ENCODE measurements around the gene PKP3. TPM values are rescaled to one million over a fixed set of nuclear protein-coding genes. Genes with fewer than 3 reads are reported as not detected.
A peak's percentile ranks its signal among the peaks of the same experiment; 100 is the strongest.

The PKP3 gene
- total RNA-seq, 2 experiments from 2014 or later, result 0.60 TPM; not detected in 1

DNA sequence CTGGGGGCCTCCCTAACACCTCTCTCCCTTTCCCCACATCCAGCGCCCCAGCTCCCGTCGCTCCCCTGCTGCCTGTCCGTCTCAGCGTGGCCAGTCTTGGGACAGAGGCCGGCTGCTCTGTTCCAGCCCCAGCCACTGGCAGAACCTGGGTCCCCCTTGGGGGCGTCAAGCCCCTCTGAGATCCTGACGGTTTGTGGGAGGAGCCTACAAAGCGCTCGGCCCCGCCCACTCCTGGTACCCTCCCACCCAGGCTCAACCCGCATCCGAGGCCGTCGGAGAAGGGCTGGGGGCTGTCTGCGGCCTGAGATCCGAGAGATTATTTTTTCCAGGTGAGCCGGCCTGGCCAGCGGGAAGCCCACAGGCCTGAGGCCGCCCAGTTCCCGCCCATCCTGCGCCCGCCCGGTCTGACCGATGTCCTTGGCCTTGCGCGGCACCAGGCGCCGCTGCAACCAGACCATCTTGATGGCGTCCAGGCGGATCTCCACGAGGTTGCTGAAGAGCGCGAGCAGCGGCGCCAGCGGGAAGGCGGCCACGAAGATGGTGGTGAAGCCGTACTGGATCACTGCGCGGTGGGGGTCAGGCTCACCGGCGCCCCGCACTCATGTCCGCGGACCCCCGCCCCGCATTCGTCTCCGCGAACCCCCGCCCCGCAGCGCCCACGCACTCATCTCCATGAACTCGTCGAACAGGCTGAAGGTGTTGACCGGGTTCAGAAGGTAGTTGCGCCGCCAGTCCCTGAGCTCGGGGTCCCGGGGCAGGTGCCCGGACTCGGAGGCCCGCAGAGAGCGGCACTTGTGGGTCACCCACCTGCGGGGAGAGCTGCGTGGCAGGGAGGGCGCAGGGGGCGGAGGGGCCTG, 26.3 kb downstream of the PKP3 start:
- Mint-ChIP-seq H3K4me1 (ENCODE audit: low read depth) (peaks cover 11% of the 10 kb centered on the region), H3K9me3 (no peaks in the 10 kb centered on the region), H3K27me3 (no peaks in the 10 kb centered on the region), H3K4me3 (no peak overlapping the region), H3K27ac (no peak overlapping the region), H3K36me3 (ENCODE audit: low read depth) (peaks cover 14% of the 10 kb centered on the region)
- ChIA-PET CTCF (no interaction called here), POLR2A (no interaction called here)
- Histone ChIP-seq H3K4me1 (ENCODE audit: insufficient read depth, low read length) (peaks cover 24% of the 10 kb centered on the region), H3K27ac (ENCODE audit: low read depth in 1 of 2, low read length in 2 of 2) (no peak overlapping the region), H3K36me3 (ENCODE audit: insufficient read depth, low read length) (peaks cover 8% of the 10 kb centered on the region), H3K9me3 (ENCODE audit: control insufficient read depth in 1 of 2, insufficient read depth in 1 of 2, low read length in 2 of 2) (no peaks in the 10 kb centered on the region), H3K27me3 (ENCODE audit: control insufficient read depth in 1 of 2, insufficient read depth in 2 of 2, low read length in 2 of 2) (no peaks in the 10 kb centered on the region), H3K4me3 (ENCODE audit: low read length) (no peak overlapping the region)
- ATAC-seq (ENCODE audit: poor library complexity) (no peak), DNase-seq (peak in 1 of 14 experiments; percentile 6)
- intact Hi-C loops (cut with DNase I, micrococcal nuclease), result no loop called here
- TF ChIP-seq, protein P1, sequence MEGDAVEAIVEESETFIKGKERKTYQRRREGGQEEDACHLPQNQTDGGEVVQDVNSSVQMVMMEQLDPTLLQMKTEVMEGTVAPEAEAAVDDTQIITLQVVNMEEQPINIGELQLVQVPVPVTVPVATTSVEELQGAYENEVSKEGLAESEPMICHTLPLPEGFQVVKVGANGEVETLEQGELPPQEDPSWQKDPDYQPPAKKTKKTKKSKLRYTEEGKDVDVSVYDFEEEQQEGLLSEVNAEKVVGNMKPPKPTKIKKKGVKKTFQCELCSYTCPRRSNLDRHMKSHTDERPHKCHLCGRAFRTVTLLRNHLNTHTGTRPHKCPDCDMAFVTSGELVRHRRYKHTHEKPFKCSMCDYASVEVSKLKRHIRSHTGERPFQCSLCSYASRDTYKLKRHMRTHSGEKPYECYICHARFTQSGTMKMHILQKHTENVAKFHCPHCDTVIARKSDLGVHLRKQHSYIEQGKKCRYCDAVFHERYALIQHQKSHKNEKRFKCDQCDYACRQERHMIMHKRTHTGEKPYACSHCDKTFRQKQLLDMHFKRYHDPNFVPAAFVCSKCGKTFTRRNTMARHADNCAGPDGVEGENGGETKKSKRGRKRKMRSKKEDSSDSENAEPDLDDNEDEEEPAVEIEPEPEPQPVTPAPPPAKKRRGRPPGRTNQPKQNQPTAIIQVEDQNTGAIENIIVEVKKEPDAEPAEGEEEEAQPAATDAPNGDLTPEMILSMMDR (IDR thresholded peaks at IDR 0.05), result no peak

DNA sequence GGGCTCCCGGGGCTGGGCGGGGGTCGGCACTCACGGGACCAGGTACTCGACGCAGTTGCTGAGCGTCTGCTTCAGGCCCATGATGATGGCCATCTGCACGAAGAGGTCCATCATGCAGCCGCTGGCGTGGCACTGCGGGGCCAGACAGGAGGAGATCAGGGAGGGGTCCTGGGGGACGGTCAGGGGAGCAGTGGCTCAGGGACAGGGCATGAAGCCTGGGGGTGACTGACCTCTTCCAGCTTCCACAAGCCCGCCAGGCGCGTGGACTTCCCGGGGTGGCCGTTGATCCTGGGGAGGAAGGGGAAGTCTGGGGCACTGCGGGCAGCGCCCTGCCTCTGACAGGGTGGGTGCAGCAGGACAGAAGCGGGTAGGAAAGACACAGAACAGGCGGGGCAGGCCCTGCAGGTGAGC, 26.9 kb downstream of the PKP3 start:
- DNase-seq, result peak in 1 of 14 experiments; percentile 5
- intact Hi-C loops (cut with DNase I, micrococcal nuclease), result no loop called here
- CTCF ChIA-PET, result no interaction called here

DNA sequence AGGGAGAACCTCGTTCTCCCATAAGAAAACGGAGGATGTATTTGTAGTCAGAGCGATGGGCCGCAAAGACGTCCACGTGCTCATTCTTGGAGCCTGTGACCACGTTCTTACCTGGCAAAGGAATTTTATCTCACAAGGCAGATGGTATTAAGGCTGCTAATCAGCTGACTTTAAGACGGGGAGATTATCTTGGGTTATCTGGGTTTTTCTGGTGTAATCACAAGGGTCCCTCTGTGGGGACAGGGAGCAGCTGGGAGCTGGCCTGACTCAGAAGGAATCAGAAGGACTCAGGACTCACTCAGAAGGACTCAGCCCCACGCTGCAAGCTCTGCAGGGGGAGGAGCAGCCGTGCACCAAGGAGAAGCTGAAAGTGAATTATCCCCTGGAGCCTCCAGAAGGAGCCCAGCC, 28.2 kb downstream of the PKP3 start:
- Mint-ChIP-seq H3K27ac (peak overlapping the region; percentile 17), H3K4me1 (ENCODE audit: low read depth) (no peaks in the 10 kb centered on the region), H3K4me3 (no peak overlapping the region), H3K36me3 (ENCODE audit: low read depth) (peaks cover 17% of the 10 kb centered on the region), H3K27me3 (no peaks in the 10 kb centered on the region), H3K9me3 (no peaks in the 10 kb centered on the region)
- Histone ChIP-seq H3K27me3 (ENCODE audit: control insufficient read depth in 1 of 2, insufficient read depth in 2 of 2, low read length in 2 of 2) (no peaks in the 10 kb centered on the region), H3K27ac (ENCODE audit: low read depth in 1 of 2, low read length in 2 of 2) (no peak overlapping the region), H3K4me3 (ENCODE audit: low read length) (no peak overlapping the region), H3K9me3 (ENCODE audit: control insufficient read depth in 1 of 2, insufficient read depth in 1 of 2, low read length in 2 of 2) (no peaks in the 10 kb centered on the region), H3K36me3 (ENCODE audit: insufficient read depth, low read length) (peaks cover 8% of the 10 kb centered on the region), H3K4me1 (ENCODE audit: insufficient read depth, low read length) (peaks cover 14% of the 10 kb centered on the region)
- intact Hi-C loops (cut with DNase I, micrococcal nuclease), result no loop called here
- ATAC-seq (ENCODE audit: poor library complexity) (no peak), DNase-seq (no peak)
- POLR2A ChIA-PET, result no interaction called here
- CTCF ChIA-PET, result no interaction called here
- TF ChIP-seq, protein P1 (IDR thresholded peaks at IDR 0.05), result no peak

More for the DNA sequence above, 26.9 kb downstream of the PKP3 start:
- POLR2A ChIA-PET, result no interaction called here
- Mint-ChIP-seq H3K9me3 (no peaks in the 10 kb centered on the region), H3K27me3 (no peaks in the 10 kb centered on the region), H3K27ac (no peak overlapping the region), H3K36me3 (ENCODE audit: low read depth) (peaks cover 17% of the 10 kb centered on the region), H3K4me3 (no peak overlapping the region), H3K4me1 (ENCODE audit: low read depth) (peaks cover 5% of the 10 kb centered on the region)
- H3K4me1 ChIP-seq (ENCODE audit: insufficient read depth, low read length), result peaks cover 18% of the 10 kb centered on the region
- no peak for ATAC-seq (ENCODE audit: poor library complexity)
- TF ChIP-seq, protein P1 (IDR thresholded peaks at IDR 0.05), result no peak
- H3K27me3 ChIP-seq (ENCODE audit: control insufficient read depth in 1 of 2, insufficient read depth in 2 of 2, low read length in 2 of 2), result no peaks in the 10 kb centered on the region
- peaks cover 8% of the 10 kb centered on the region for H3K36me3 ChIP-seq (ENCODE audit: insufficient read depth, low read length)
- no peak overlapping the region for H3K4me3 ChIP-seq (ENCODE audit: low read length)
- no peak overlapping the region for H3K27ac ChIP-seq (ENCODE audit: low read depth in 1 of 2, low read length in 2 of 2)
- H3K9me3 ChIP-seq (ENCODE audit: control insufficient read depth in 1 of 2, insufficient read depth in 1 of 2, low read length in 2 of 2), result no peaks in the 10 kb centered on the region

Measured in CD4-positive, alpha-beta T cell (primary cell).